DMS53 treated with DMSO at 0.1 percent for 48 hours (cell line): Measurements from ENCODE around the gene NRG4.
"Not testable (repeated sequence)": the region's sequence is repeated elsewhere in the genome, so short reads cannot be mapped to it uniquely, and the experiment has no call there.

Experiments
- DNase-seq: peaks from one replicate; lab custom pipeline; 2025; ENCODE audit not compliant: unreplicated experiment; lab: John Stamatoyannopoulos, UW

NRG4 gene

GRCh38 chr15:75995611-75996010 lies 16.6 kb downstream of the NRG4 start:
- no peak for DNase-seq

- no peak for DNase-seq
These were observed 18.0 kb downstream of the NRG4 start for GRCh38 chr15:75994220-75994619.

GRCh38 chr15:75992897-75993296 lies 19.3 kb downstream of the NRG4 start:
- no peak for DNase-seq

GRCh38 chr15:75989875-75990274 lies 22.3 kb downstream of the NRG4 start:
- no peak for DNase-seq

GRCh38 chr15:75989045-75989444 lies 23.2 kb downstream of the NRG4 start:
- DNase-seq = no peak

- DNase-seq = no peak
These were observed 26.3 kb downstream of the NRG4 start for GRCh38 chr15:75985971-75986370.

- DNase-seq = not testable (repeated sequence)
These were observed 27.5 kb downstream of the NRG4 start for GRCh38 chr15:75984706-75985105.

- no peak for DNase-seq
These were observed 29.8 kb downstream of the NRG4 start for GRCh38 chr15:75982468-75982867.

- no peak for DNase-seq
These were observed 30.9 kb downstream of the NRG4 start for GRCh38 chr15:75981149-75981815.

- DNase-seq = not testable (repeated sequence)
These were observed 35.5 kb downstream of the NRG4 start for GRCh38 chr15:75976766-75977165.

GRCh38 chr15:75966073-75966472 lies 46.2 kb downstream of the NRG4 start:
- no peak for DNase-seq

GRCh38 chr15:75961331-75961730 lies 50.9 kb downstream of the NRG4 start:
- no peak for DNase-seq

- no peak for DNase-seq
These were observed 56.5 kb downstream of the NRG4 start for GRCh38 chr15:75955720-75956119.

GRCh38 chr15:75952525-75952924 lies 59.7 kb downstream of the NRG4 start:
- no peak for DNase-seq

- DNase-seq = no peak
These were observed 63.4 kb downstream of the NRG4 start for GRCh38 chr15:75948761-75949296.

GRCh38 chr15:75947092-75947491 lies 65.1 kb downstream of the NRG4 start:
- no peak for DNase-seq

GRCh38 chr15:75945953-75946352 lies 66.3 kb downstream of the NRG4 start:
- DNase-seq = no peak

GRCh38 chr15:75943713-75944215 lies 68.5 kb downstream of the NRG4 start:
- no peak for DNase-seq

GRCh38 chr15:75943246-75943645 lies 69.0 kb downstream of the NRG4 start:
- no peak for DNase-seq

- DNase-seq = no peak
These were observed 69.8 kb downstream of the NRG4 start for GRCh38 chr15:75942464-75942863.

- DNase-seq = no peak
These were observed 81.4 kb downstream of the NRG4 start for GRCh38 chr15:75930866-75931265.

- DNase-seq = no peak
These were observed 82.2 kb downstream of the NRG4 start for GRCh38 chr15:75929799-75930565.
